HT1080 (cell line): ENCODE results near the gene CTSV. TPM values are rescaled to one million over a fixed set of nuclear protein-coding genes. Genes with fewer than 3 reads are reported as not detected.

Experiments
- total RNA-seq: library from RNA; depleted of rRNA; stranded (reverse); fragments of >200 nt; shearing (Covaris generic); gene quantifications from 2 replicates; pipeline ENCODE4 v1.2.3, GENCODE V29; 2014; rRNA removed

CTSV gene
- total RNA-seq, 1 experiment from 2014 or later, result 0.58 TPM

Other genes with a start within 250 kb of the CTSV start
- gene ZNF782, start 184.6 kb downstream of the CTSV start, total RNA-seq, result 3.3 and 3.9 TPM in 2 replicates
- not detected in 2 replicates for gene NUTM2G, start 110.3 kb downstream of the CTSV start, total RNA-seq